MCF 10A (cell line): ENCODE measurements around the gene MCIDAS. TPM values are rescaled to one million over a fixed set of nuclear protein-coding genes. Genes with fewer than 3 reads are reported as not detected.

Source experiments
- BruUV-seq: library from RNA; stranded (reverse); fragments of 400-500 nt; replicated peaks from 2 replicates; lab custom pipeline; 2021; lab: Mats Ljungman, UMichigan
- CTCF ChIA-PET: fragments of 300-600 bp; sonication (Branson Sonifier 250); formaldehyde crosslinking; extraction: SDS; loops from one replicate; lab custom pipeline; 2021; ENCODE audit warnings: antibody characterized with exemption, inconsistent platforms; lab: Yijun Ruan, JAX
- POLR2A ChIA-PET: fragments of 300-600, 350-650 bp; sonication (Branson Sonifier 250); formaldehyde crosslinking; extraction: SDS; loops from one replicate; lab custom pipeline; 2020; ENCODE audit warnings: antibody characterized with exemption, inconsistent platforms; lab: Yijun Ruan, JAX
- DNase-seq: peaks from one replicate; pipeline ENCODE4 v3.0.0-alpha.2; 2018; ENCODE audit not compliant: unreplicated experiment
- H3K27ac Mint-ChIP-seq: one replicate; pipeline ENCODE4 v1.8.0; 2022; ENCODE audit warnings: mild to moderate bottlenecking, low read depth, mixed read lengths; ENCODE audit not compliant: unreplicated experiment
- H3K27me3 Mint-ChIP-seq: one replicate; pipeline ENCODE4 v1.8.0; 2022; ENCODE audit warnings: mixed read lengths; ENCODE audit not compliant: insufficient read depth, unreplicated experiment
- H3K36me3 Mint-ChIP-seq: one replicate; pipeline ENCODE4 v1.8.0; 2022; ENCODE audit warnings: mild to moderate bottlenecking, moderate library complexity, mixed read lengths; ENCODE audit not compliant: insufficient read depth, unreplicated experiment
- H3K4me1 Mint-ChIP-seq: one replicate; pipeline ENCODE4 v1.8.0; 2022; ENCODE audit warnings: mixed read lengths; ENCODE audit not compliant: insufficient read depth, unreplicated experiment
- H3K4me3 Mint-ChIP-seq: one replicate; pipeline ENCODE4 v1.8.0; 2022; ENCODE audit warnings: mild to moderate bottlenecking, moderate library complexity, mixed read lengths; ENCODE audit not compliant: unreplicated experiment
- H3K9me3 Mint-ChIP-seq: one replicate; pipeline ENCODE4 v1.8.0; 2022; ENCODE audit warnings: mixed read lengths; ENCODE audit not compliant: unreplicated experiment
- CTCF ChIP-seq: fragments of 200-600 bp; IDR thresholded peaks from one replicate; pipeline ENCODE4 v1.8.0; 2022; ENCODE audit warnings: antibody characterized with exemption, mild to moderate bottlenecking; ENCODE audit not compliant: unreplicated experiment
- intact Hi-C: fragments of 100-400 bp; cut with micrococcal nuclease; formaldehyde crosslinking; loops from 2 replicates; pipeline ENCODE4 v1.14.1; 2022
- total RNA-seq: library from RNA; stranded (reverse); gene quantifications from 2 replicates; pipeline ENCODE4 v1.2.3, GENCODE V29; 2022

Gene MCIDAS
- total RNA-seq, 1 experiment from 2014 or later = 1.8 TPM

GRCh38 chr5:55173687-55174230, 53.4 kb downstream of the MCIDAS start:
- CTCF ChIA-PET = interaction anchor here (0.6 to 1.7 kb wide), 6 partner anchors 11 to 695 kb away, joined by 3 to 6 read pairs (median 4); no protein-coding TSS in a partner anchor
- H3K9me3 Mint-ChIP-seq = no peaks in the 10 kb centered on the region
- intact Hi-C loops = loop anchor here (2.0 to 10.0 kb wide), 4 partner anchors 59 to 747 kb away; partner anchors contain the start of genes CCNO, DHX29 and MTREX
- H3K27ac Mint-ChIP-seq = no peak overlapping the region
- BruUV-seq = no TSS peak
- H3K4me3 Mint-ChIP-seq = peak overlapping the region; percentile 83
- POLR2A ChIA-PET = interaction anchor here (0.7 to 5.3 kb wide), 7 partner anchors 13 to 134 kb away, joined by 3 to 53 read pairs (median 4); partner anchors contain the start of genes CCNO, DHX29, GPX8 and MTREX
- peaks cover 16% of the 10 kb centered on the region for H3K4me1 Mint-ChIP-seq
- no peaks in the 10 kb centered on the region for H3K27me3 Mint-ChIP-seq
- no peak for TF ChIP-seq CTCF
- no peaks in the 10 kb centered on the region for H3K36me3 Mint-ChIP-seq
- DNase-seq = no peak

GRCh38 chr5:55172937-55173686, 54.0 kb downstream of the MCIDAS start, which contains the start of gene CDC20B:
Gene CDC20B (minus strand): TSS chr5:55173177. CDS start chr5:55173000, 177 bp downstream.
- H3K27ac Mint-ChIP-seq = peak within 1 kb of the TSS; percentile 25
- CTCF ChIA-PET = interaction anchor here (0.6 to 1.7 kb wide), 8 partner anchors 12 to 695 kb away, joined by 3 to 6 read pairs (median 4); no protein-coding TSS in a partner anchor
- H3K4me1 Mint-ChIP-seq = peaks cover 16% of the 10 kb centered on the region
- peak within 1 kb of the TSS; percentile 83 for H3K4me3 Mint-ChIP-seq
- H3K27me3 Mint-ChIP-seq = no peaks in the 10 kb centered on the region
- BruUV-seq = no TSS peak
- peak; percentile 72 for DNase-seq
- H3K9me3 Mint-ChIP-seq = no peaks in the 10 kb centered on the region
- TF ChIP-seq CTCF = no peak
- POLR2A ChIA-PET = interaction anchor here (0.6 to 5.3 kb wide), 9 partner anchors 7 to 135 kb away, joined by 3 to 53 read pairs (median 4); partner anchors contain the start of genes CCNO, DHX29, GPX8 and MTREX
- intact Hi-C loops = loop anchor here (1.0 to 10.0 kb wide), 5 partner anchors 60 to 748 kb away; partner anchors contain the start of genes CCNO, DHX29 and MTREX
- H3K36me3 Mint-ChIP-seq = no peaks in the 10 kb centered on the region

- no TSS peak for BruUV-seq
- peak overlapping the region; percentile 25 for H3K27ac Mint-ChIP-seq
- TF ChIP-seq CTCF = peak; percentile 69
- no peaks in the 10 kb centered on the region for H3K9me3 Mint-ChIP-seq
- no peaks in the 10 kb centered on the region for H3K36me3 Mint-ChIP-seq
- peak; percentile 96 for DNase-seq
- intact Hi-C loops = loop anchor here (1.0 to 10.0 kb wide), 5 partner anchors 61 to 749 kb away; partner anchors contain the start of genes CCNO, DHX29 and MTREX
- H3K4me3 Mint-ChIP-seq = peak overlapping the region; percentile 83
- ChIA-PET CTCF (interaction anchor here (0.5 to 2.5 kb wide), 16 partner anchors 10 to 243 kb away, joined by 3 to 23 read pairs (median 4); partner anchors contain the start of gene DHX29), POLR2A (interaction anchor here (0.6 to 5.3 kb wide), 10 partner anchors 8 to 379 kb away, joined by 3 to 53 read pairs (median 4); partner anchors contain the start of genes CCNO, DHX29, GPX8 and MTREX)
- H3K27me3 Mint-ChIP-seq = no peaks in the 10 kb centered on the region
- peaks cover 16% of the 10 kb centered on the region for H3K4me1 Mint-ChIP-seq
These were observed 54.8 kb downstream of the MCIDAS start for GRCh38 chr5:55172051-55172899.
